Central memory CD8-positive, alpha-beta T cell (primary cell): ENCODE results near the gene AGTRAP.

Source experiments
- ATAC-seq: fragments of 150-1000 bp; cut with Tn5 transposase; replicated peaks from 2 replicates; pipeline ENCODE4 v1.10.0; 2022; ENCODE audit warnings: mild to moderate bottlenecking, moderate FRiP score, moderate number of reproducible peaks; ENCODE audit not compliant: poor library complexity, severe bottlenecking; ENCODE audit errors: extremely low read depth
- DNase-seq, 2 donors: peaks; one replicate each; pipeline ENCODE4 v3.0.0; 2021; ENCODE audit warnings: low spot score in 2 of 2
- H3K27ac Mint-ChIP-seq: one replicate; pipeline ENCODE4 v1.8.0; 2022; ENCODE audit warnings: low read depth, mild to moderate bottlenecking, moderate library complexity, mixed read lengths
- H3K27me3 Mint-ChIP-seq: one replicate; pipeline ENCODE4 v1.8.0; 2022; ENCODE audit warnings: mixed read lengths
- H3K36me3 Mint-ChIP-seq: one replicate; pipeline ENCODE4 v1.8.0; 2022; ENCODE audit warnings: mild to moderate bottlenecking, moderate library complexity, mixed read lengths; ENCODE audit not compliant: insufficient read depth
- H3K4me1 Mint-ChIP-seq: one replicate; pipeline ENCODE4 v1.8.0; 2022; ENCODE audit warnings: mixed read lengths
- H3K4me3 Mint-ChIP-seq: one replicate; pipeline ENCODE4 v1.8.0; 2022; ENCODE audit warnings: mild to moderate bottlenecking, moderate library complexity, mixed read lengths
- H3K9me3 Mint-ChIP-seq: one replicate; pipeline ENCODE4 v1.8.0; 2022; ENCODE audit warnings: mixed read lengths

AGTRAP gene

DNA sequence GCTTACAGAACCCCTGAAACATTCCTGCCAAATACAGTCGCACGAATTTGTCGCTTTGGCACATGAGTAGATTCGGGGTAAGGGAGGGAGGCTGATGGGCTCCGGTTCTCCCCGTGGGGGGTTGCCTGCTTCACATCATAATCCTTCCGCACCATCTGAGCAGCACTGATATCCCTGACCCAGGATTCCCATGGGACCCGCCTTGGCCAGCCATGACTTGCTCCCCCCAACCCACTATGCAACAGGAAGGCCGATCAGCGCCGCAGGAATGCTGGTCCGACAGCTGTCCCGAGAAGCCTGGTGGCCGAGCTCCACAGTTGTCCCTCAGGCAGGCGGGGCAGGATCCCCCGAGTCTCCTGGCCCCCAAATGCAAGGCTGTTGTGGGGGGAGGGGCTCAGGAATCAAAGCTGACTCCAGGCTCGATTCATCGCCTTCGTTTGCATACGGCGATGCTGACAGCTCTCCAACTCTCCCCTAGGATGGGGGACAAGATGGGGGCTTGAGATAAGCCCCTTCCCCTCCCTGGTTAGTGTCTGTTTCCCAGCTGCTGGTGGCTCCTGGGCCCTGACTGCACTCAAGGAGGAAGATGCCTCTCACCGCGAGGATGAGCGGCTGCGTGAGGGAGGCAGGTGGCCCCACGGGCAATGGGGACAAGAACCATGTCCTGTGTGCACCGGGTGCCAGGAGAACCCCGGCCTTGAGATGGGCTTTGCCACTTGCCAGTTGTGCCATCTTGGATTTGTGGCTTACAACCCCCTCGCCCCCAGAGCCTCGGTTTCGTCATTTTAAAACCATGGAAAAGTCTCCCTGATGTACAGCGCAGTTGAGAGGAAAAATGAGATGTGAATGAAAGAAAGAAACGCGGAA, 35.1 kb upstream of the AGTRAP start:
- Mint-ChIP-seq H3K4me3 (no peak overlapping the region), H3K9me3 (no peaks in the 10 kb centered on the region), H3K4me1 (no peaks in the 10 kb centered on the region), H3K27me3 (peaks cover 9% of the 10 kb centered on the region), H3K36me3 (no peaks in the 10 kb centered on the region), H3K27ac (no peak overlapping the region)
- ATAC-seq: no peak
- no peak for DNase-seq

DNA sequence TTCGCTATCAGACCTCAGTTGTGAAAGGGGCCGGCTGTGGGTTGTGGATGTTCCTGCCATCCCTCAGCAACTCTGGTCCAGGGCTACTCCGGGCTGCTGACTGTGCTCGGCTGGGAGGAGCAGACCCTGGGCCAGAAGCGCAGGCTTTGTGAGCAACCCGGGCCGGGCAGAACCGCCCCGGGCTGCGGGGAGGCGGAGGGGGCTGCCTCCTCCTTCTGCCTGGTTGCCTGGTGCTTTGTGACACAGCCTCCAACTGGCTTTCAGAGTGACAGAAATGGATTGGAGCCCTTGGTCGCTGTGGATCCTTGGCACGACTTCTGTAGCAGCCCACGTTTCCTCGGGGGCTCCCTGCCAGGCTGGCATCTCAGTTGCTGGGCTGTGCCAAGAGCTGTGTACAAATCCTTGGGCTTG, 34.4 kb upstream of the AGTRAP start:
- no peak for DNase-seq
- Mint-ChIP-seq H3K9me3 (no peaks in the 10 kb centered on the region), H3K27ac (no peak overlapping the region), H3K4me3 (no peak overlapping the region), H3K27me3 (peaks cover 9% of the 10 kb centered on the region), H3K36me3 (no peaks in the 10 kb centered on the region), H3K4me1 (no peaks in the 10 kb centered on the region)
- no peak for ATAC-seq

DNA sequence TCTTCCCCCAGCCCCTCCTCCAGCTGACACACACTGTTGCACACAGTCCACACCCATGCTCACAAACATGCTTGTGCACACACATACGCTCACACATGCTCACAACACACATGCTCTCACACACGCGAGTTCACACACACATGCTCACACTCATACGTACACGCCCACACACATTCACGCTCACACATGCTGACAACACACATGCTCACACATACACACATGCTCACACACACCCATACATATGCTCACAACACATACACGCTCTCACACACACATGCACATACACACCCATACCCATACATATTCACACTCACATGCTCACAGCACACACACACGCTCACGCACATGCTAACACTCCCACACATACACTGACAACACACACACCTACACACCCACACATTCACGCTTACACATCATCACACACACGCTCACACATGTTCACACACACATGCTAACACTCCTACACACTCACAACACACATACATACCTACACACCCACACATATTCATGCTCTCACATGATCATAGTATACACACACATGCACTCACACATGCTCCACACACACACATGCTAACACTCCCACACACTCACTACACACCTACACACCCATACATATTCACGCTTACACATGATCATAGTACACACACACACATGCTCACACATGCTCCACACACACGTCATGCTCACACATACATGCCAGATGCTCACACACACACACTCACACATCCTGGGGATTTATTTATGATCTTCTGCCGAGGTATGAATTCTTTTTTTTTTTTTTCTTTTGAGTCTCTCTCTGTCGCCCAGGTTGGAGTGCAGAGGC, 33.7 kb upstream of the AGTRAP start:
- no peak for DNase-seq
- Mint-ChIP-seq H3K36me3 (no peaks in the 10 kb centered on the region), H3K4me1 (no peaks in the 10 kb centered on the region), H3K27me3 (peaks cover 9% of the 10 kb centered on the region), H3K4me3 (no peak overlapping the region), H3K9me3 (no peaks in the 10 kb centered on the region), H3K27ac (no peak overlapping the region)
- ATAC-seq: no peak

DNA sequence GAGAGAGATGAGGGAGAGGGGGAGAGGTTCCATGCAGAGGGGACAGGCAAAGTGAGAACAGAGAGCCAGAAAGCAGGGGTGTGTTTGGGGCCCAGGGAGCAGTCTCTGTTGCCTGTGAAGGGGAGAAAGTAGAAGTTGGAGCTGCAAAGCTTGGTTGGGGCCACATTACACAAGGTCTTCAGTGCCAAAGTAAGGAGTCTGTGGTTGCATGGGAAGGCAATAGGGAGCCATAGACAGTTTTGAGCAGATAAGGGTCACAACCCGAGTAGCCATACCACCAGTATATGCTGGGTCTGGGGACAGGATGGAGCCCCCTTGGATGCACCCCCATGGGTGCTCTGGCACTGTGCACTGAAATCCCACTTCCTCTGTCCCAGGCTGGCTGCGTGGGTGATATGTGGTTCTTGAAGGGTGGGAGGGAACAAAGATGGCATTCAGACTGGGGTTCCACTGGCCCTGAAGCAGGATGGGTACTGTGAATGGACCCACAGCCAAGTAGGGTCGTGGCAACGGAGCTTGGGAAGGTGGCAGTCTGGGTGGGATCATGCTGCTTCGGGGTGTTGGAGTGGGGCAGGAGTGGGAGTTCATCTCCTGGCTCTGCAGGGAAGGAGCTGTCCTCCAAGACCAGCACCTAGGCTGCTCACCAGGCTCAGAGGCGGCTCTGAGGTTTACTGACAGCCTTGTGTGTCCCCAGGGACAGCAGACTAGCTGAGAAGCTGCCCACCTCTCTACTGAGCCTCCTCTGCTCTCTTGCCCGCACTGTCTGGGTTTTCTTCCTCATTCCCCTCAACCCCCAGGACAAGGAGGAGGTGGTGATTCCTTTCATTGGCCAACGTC, 32.4 kb upstream of the AGTRAP start:
- DNase-seq: no peak
- Mint-ChIP-seq H3K4me1 (no peaks in the 10 kb centered on the region), H3K36me3 (peaks cover 2% of the 10 kb centered on the region), H3K27me3 (peaks cover 9% of the 10 kb centered on the region), H3K4me3 (no peak overlapping the region), H3K9me3 (no peaks in the 10 kb centered on the region), H3K27ac (no peak overlapping the region)
- no peak for ATAC-seq

DNA sequence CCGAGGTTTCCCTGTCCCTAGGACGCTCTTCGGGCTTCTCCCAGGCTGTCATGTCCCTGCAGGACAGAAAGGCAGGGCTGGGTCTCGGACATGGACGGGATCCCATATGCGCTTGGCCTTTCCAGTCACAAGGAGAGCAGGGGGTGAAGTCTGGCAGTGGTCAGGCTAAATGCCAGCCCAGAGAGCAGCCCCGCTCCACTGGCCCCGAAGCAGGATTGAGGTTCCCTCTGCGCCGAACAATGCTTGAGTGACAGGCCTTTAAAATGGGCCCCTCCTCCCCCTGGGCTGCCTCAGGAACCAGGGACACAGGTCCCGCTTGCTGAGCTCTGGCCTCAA, 31.8 kb upstream of the AGTRAP start:
- no peak overlapping the region for H3K4me3 Mint-ChIP-seq
- H3K9me3 Mint-ChIP-seq: no peaks in the 10 kb centered on the region
- no peak overlapping the region for H3K27ac Mint-ChIP-seq
- ATAC-seq (no peak), DNase-seq (no peak)
- H3K27me3 Mint-ChIP-seq: peaks cover 9% of the 10 kb centered on the region
- no peaks in the 10 kb centered on the region for H3K4me1 Mint-ChIP-seq
- peaks cover 2% of the 10 kb centered on the region for H3K36me3 Mint-ChIP-seq

DNA sequence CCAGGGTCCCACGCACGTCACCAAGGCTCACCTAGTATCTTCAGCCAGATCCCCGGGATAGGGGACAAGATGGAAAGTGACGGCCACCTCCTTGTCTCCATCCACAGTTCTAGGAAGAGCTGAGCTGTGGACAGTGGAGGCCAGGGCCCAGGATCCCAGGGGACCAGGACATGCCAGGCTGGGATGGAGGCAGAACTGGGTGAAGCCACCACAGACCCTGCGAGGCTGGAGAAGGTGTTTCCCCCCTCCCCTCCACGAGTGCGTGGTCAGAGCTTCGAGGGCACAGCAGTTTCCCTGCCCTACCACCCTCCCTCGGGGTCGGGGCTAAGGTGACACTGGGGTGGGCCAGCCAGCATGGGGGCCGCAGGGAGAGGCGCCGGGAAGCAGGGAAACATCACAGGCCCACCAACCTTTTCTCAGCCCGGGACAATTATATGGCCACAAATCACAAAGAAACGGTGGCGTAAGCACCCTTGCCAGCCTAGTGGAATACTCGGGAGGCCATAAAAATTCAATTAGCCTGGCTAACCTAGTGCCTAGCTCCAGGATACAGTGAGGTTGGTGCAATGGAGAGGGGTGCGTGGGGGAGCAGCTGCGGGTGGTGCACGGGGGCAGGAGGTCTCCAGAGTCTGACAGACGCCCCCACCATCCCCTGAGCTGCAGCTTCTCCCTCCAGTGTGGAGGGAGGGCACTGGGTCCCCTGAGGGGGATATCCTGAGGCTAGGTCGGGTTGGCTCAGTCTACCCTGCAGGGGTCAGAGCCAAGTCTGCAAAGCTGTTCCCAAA, 31.1 kb upstream of the AGTRAP start:
- H3K27ac Mint-ChIP-seq: no peak overlapping the region
- no peak overlapping the region for H3K4me3 Mint-ChIP-seq
- H3K9me3 Mint-ChIP-seq: no peaks in the 10 kb centered on the region
- peaks cover 9% of the 10 kb centered on the region for H3K27me3 Mint-ChIP-seq
- H3K36me3 Mint-ChIP-seq: peaks cover 2% of the 10 kb centered on the region
- DNase-seq: no peak
- no peak for ATAC-seq
- no peaks in the 10 kb centered on the region for H3K4me1 Mint-ChIP-seq

DNA sequence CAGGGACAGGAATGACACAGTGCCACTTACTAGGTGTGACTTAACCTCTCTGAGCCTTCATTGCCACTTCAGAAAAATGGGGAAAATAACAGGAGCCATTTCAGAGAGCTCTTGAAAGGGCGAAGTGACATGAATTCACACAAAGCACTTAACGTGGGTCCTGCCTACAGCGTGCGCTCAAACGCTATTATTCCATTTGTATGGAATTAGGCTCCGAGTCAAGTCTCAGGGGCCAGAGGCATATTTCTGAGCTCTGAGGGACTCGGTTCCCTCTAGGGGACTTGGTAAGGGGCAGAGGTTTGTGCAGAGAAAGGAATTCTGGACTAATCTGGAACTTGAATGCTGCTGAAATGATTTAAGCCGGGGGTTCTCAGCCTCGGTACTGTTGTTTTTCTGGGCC, 30.3 kb upstream of the AGTRAP start:
- peaks cover 2% of the 10 kb centered on the region for H3K36me3 Mint-ChIP-seq
- ATAC-seq (no peak), DNase-seq (no peak)
- no peaks in the 10 kb centered on the region for H3K4me1 Mint-ChIP-seq
- no peak overlapping the region for H3K4me3 Mint-ChIP-seq
- H3K27me3 Mint-ChIP-seq: peaks cover 9% of the 10 kb centered on the region
- no peak overlapping the region for H3K27ac Mint-ChIP-seq
- H3K9me3 Mint-ChIP-seq: no peaks in the 10 kb centered on the region

DNA sequence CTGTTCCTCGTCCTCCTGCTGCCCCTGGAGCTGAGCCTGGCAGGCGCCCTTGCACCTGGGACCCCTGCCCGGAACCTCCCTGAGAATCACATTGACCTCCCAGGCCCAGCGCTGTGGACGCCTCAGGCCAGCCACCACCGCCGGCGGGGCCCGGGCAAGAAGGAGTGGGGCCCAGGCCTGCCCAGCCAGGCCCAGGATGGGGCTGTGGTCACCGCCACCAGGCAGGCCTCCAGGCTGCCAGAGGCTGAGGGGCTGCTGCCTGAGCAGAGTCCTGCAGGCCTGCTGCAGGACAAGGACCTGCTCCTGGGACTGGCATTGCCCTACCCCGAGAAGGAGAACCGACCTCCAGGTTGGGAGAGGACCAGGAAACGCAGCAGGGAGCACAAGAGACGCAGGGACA, 29.6 kb upstream of the AGTRAP start:
- peaks cover 9% of the 10 kb centered on the region for H3K27me3 Mint-ChIP-seq
- H3K4me1 Mint-ChIP-seq: no peaks in the 10 kb centered on the region
- H3K27ac Mint-ChIP-seq: no peak overlapping the region
- peaks cover 2% of the 10 kb centered on the region for H3K36me3 Mint-ChIP-seq
- H3K4me3 Mint-ChIP-seq: no peak overlapping the region
- no peak for ATAC-seq
- no peaks in the 10 kb centered on the region for H3K9me3 Mint-ChIP-seq
- DNase-seq: no peak

DNA sequence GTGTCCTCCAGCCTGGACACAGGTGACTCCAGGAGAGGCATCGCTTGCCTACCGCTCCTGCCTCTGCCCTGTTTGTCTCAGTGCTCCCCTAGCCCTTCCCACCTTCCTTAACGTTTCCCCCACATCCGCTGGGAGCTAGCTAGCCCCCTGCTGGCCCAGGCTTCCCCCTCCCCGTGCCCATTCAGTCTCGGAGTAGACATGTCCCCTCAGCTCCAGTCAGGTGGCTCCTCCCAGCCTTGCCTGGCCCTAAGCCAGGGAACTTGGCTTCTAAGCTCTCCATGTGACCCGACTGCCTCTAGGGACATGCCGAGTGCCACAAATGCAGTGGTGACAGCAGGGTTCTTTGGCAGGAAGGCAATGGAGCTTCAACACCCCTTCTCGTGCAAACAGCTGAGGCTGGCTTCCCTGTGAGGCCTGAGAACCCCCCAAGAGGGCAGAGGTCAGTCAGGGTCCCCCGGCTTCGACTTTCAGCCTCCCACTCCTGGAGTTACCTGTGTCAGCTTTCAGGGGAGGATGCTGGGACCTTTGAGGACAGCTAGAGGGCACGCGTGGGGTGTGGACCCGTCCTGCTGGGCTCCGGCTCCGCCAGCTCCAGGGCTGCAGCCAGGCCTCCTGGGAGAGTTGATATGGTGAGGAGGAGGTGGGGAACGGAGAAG, 28.2 kb upstream of the AGTRAP start:
- Mint-ChIP-seq H3K4me1 (no peaks in the 10 kb centered on the region), H3K27ac (no peak overlapping the region), H3K36me3 (peaks cover 2% of the 10 kb centered on the region), H3K27me3 (peaks cover 9% of the 10 kb centered on the region), H3K4me3 (no peak overlapping the region), H3K9me3 (no peaks in the 10 kb centered on the region)
- DNase-seq: no peak
- no peak for ATAC-seq

DNA sequence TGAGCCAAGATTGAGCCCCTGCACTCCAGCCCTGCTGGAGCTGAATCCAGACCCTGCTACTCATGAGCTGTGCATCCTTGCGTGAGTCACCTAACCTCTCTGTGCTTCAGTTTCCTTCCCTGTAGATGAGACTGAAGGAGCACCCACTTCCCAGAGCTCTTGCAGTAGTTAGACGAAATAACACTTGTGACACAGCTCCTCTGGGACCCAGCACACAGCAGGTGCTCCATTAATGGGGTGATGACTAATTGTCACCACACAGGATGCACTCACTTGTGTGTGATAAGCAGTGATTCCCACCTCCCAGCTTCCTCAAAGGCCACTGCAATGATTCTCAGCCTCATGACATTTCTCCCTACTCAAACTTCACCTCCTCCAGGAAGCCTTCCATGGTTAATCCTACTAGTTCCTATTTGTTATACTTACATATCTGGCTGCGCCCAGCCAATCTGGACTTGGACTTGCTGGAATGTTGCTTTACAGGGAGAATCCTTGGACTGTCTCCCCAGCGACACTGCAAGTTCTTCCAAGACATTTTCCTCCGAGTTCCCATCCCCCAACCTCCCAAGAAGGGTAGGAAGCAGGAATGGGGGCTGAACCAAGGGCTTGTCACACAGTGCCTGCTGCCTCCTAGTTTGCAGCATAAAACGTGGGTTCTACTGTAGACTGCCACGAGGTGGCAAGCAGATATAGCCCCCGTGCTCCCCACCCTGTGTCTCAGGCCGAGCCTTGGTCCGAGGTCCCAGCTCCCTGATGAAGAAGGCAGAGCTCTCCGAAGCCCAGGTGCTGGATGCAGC, 27.2 kb upstream of the AGTRAP start:
- H3K4me3 Mint-ChIP-seq: no peak overlapping the region
- ATAC-seq: no peak
- peaks cover 2% of the 10 kb centered on the region for H3K36me3 Mint-ChIP-seq
- no peak overlapping the region for H3K27ac Mint-ChIP-seq
- H3K27me3 Mint-ChIP-seq: peaks cover under 1% of the 10 kb centered on the region
- no peak for DNase-seq
- H3K4me1 Mint-ChIP-seq: no peaks in the 10 kb centered on the region
- H3K9me3 Mint-ChIP-seq: no peaks in the 10 kb centered on the region

DNA sequence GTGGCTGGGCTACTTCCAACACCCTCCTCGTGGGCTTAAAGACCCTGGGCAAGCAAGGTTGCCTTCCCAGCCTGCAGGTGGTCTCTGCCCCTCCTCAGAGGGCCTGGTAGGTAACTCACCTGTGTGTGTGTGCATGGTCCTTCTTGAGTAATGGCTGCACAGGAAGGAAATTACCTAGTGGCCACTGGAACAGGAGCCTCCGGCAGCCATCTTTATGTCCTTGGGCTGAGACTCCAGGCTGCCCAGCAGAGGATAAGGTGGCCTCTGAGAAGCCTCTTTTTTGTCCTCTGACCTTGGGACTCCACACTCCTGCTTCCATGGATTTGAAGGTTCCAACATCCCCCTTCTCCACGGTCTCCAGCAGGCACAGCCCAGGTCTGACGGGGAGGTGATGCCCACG, 24.4 kb upstream of the AGTRAP start:
- Mint-ChIP-seq H3K4me3 (no peak overlapping the region), H3K27ac (no peak overlapping the region), H3K36me3 (peaks cover 5% of the 10 kb centered on the region), H3K4me1 (no peaks in the 10 kb centered on the region), H3K27me3 (no peaks in the 10 kb centered on the region), H3K9me3 (no peaks in the 10 kb centered on the region)
- DNase-seq: no peak
- no peak for ATAC-seq
